ENCODE measurements around the gene GET3. TPM values are rescaled to one million over a fixed set of nuclear protein-coding genes. Genes with fewer than 3 reads are reported as not detected.
"Not testable (repeated sequence)": the region's sequence is repeated elsewhere in the genome, so short reads cannot be mapped to it uniquely, and the experiment has no call there.

The GET3 gene
- 72.2 TPM for polyA plus RNA-seq (2013, experiment 1 of 2; ENCODE audit: insufficient read length)
- 63.5 TPM for polyA plus RNA-seq (2013, experiment 2 of 2; ENCODE audit: insufficient read length)

DNA sequence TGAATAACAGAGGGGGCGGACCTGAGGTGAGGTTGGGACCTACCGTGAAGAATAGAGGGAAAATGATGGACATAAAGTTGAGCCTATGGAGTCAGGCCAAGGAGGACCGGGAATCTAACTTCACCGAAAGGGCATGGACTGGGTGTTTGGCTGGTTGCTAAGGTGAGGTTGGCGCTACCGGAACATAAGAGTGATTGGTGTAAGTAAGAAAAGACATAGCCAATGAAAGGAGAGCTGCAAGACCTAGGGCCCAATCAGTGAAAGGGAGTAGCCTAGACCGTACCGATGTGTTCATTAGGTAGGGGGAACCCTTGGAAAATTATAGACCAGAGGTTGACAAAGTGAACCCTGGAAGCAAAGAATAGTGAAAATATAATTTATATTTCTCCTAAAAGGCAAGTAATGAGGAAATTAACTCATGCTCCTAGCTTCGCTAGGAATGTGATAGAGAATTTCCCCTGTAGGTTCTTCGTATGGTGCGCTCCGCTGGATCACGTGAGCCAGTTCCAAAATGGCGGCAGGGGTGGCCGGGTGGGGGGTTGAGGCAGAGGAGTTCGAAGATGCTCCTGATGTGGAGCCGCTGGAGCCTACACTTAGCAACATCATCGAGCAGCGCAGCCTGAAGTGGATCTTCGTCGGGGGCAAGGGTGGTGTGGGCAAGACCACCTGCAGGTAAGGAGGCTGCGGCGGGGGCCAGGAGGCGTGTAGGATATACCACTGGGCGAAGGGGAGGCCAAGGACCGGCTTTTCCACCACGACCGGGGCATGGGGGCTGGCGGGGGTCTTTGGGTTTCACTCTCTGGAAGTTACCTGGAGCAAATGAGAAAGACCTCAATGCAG lies at the start of gene GET3:
GET3 (plus strand) TSS at position 503 of the 840 bp plus-strand sequence; CDS start at position 512, 9 bp downstream.
- peak; percentile 100 for DNase-seq

DNA sequence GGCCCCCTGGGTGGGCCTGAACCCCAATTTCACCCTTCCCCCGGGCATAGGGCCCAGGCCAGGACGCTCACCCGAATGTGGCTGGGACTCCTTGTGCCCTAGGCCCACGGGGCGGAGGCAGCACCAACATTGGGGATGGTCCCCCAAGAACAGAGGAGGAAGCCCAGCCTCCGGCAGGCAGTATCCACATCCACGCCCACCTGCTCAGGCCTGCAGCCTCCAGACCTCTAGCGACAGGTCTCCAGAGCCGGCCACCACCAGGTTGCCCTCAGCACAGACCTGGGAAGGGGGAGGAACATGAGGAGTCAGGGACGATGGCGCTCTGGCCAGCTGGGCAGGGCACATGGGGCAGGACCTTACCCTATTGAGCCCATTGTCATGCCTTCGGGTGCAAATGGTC lies 48.3 kb upstream of the GET3 start:
- no peak for DNase-seq

DNA sequence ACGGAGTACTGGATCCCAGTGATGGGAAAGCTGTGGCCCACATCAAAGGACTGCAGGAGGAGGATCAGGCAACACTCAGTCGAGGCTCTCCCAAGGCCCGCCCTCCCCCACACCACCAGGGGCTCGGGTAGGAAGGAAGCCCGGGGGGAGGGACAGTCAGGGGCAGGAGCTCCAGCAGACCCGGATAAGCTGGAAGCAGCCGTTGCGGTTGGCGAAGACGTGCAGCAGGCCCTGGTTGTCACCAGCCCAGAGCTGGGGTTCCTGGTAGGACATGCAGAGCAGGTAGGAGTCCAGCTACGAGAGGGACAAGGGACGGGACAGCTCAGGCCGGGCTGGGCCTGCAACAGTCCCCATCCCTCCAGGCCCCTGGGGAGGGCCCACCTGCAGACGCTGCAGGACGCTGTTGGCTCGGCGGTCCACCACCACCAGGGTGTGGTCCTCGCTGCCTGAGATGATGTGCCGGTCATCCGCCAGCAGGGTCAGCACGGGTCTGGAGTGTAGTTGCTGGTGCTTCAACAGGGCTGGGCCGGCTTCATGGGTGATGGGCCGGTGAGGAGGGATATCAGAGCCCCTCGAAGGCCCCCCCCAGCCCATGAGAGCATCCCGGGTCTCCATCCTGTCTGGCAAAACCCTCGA lies 47.6 kb upstream of the GET3 start:
- DNase-seq, result no peak

DNA sequence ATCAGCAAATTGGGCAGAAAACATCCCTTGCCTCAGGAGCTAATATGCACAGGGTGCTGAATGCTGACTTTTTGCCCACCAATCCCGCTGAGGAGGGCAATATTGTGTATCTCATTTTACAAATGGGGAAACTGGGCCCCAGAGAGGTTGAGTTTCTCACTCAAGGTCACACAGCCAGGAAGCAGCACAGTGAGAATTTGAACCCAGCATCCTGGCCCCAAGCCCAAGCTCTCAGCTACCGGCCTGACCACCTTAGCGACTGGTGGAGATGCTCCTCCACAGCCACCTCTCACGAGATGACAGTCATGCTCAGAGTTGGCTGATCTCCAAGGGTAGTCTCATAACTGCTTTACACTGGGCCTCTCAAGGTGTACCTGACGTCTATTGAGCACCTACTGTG lies 44.3 kb upstream of the GET3 start:
- no peak for DNase-seq

DNA sequence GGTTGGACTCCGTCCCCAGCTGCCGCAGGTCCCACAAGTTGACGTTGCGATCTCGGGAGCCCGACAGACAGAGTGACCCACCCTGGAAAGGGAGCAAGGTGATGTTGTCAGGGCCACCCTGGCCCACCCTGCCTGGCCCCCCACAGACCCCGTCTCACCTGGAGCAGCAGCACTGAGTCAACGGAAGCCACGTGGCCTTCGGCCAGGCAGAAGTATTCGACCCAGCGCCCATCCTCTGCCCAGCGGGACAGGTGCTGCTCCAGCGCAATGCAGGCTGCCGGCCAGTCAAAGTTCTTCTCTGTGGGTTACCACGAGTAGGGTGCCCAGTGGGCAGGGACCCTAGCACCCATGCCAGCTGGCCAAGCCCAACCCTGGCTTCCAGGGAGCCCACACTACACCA lies 42.7 kb upstream of the GET3 start:
- no peak for DNase-seq

DNA sequence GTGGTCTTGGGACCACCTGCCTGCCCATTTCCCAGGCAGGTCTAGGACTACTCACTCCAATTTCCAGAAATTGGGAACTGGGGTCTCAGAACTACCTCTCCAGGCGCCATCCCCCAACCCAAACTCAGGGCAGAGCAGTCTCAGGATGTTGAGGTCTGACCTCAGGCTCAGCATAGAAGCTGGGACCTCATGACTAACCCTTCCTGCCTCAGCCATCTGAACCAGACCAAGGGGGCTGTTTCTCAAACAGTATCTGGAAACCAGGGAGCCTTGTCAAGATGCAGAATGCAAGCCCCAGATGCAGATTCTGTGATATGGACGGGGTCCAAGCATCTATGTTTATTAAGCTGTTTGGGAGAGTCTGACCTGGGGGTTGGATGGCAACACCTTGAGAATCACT lies 42.2 kb upstream of the GET3 start:
- DNase-seq, result no peak

DNA sequence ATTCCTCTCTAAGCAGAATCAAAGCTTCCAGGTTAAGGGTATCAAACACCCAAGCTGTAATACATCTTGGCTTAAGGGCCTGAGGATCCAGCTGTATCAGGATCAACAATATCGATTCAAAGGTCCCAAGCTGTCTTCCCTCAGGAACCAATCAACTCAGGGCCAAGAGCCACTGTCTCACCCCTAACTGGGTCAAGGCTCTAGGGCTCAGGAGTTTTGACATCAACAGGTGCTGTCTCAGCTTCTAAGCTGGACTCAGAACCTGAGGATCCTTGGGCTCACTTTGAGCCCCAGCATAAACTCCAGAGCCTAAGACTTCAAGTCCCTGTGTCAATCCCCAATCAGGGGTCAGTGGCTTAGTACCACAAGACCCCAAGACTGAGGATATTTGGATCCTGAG lies 41.8 kb upstream of the GET3 start:
- DNase-seq, result no peak

DNA sequence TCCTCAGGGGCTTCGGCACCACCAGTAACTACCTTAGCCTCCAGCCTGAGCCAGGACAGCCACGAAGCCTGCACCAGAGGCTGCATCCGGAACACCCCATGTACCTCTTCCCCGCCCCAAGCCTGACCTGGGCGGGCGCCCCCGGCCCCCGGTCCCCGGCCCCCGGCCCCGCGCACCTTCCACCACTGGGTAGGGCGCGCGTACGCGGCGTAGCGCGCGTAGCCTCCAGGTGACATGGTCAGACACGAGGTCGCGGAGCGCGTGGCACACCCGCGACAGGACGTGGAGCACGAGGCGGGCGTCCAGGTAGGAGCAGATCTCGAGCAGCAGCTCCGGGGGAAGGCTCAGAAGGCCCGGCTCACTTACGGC lies 41.3 kb upstream of the GET3 start:
- no peak for DNase-seq

DNA sequence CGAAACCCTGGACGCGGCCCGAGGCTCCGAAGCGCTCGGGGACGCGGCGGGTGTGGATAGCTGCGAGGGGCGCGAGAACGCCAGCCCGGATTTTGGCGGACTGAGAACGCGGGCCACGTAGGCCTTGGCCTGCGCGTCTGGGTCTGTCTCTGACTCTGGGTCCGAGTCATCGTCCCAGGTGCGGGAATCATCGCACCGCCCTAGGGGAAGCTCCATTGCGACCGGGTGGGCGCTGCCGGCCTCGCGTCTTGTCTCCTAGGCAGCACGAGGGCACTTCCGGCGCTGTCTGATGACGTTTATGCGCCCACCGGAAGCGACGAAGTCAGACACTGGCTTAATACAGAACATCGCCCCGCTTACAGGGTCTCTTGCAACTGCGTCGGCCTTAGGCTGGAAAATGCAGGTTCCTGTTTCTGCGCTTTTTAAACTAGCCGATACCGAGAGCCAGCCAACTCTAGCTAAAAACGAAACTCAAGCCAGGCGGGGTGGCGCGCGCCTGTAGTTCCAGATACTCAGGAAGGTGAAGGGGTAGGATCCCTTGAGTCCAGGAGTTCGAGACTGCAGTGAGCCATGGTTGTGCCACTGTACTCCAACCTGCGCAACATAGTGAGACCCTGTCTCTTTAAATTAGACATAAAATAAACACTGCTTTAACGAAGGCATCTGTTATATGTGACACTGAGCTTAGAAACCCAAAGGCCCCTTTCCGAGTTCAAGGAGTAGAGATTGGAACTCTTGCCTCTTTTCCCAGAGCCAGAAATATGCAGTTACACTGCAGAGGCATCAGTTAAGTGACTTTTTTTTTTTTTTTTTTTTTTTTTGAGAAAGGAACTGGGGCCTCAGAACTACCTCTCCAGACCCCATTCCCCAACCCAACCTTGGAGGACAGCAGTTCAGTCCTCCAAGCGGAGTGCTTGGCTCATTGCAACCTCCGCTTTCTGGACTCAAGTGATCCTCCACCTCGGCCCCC lies 40.6 kb upstream of the GET3 start, which contains the start of gene FBXW9:
FBXW9 (minus strand) TSS at position 266 of the 970 bp plus-strand sequence; CDS start at position 216, 50 bp downstream.
- peak; percentile 96 for DNase-seq

DNA sequence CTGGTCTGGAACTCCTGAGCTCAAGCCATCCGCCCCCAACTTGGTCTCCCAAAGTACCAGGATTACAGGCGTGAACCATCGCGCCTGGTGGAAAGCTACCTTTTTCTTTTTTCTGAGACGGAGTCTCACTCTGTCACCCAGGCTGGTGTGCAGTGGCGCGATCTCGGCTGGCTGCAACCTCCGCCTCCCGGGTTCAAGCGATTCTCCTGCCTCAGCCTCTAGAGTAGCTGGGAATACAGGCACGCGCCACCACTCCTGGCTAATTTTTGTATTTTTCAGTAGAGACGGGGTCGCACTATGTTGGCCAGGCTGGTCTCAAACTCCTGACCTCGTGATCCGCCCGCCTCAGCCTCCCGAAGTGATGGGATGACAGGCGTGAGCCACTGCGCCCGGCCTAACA lies 39.9 kb upstream of the GET3 start:
- not testable (repeated sequence) for DNase-seq

DNA sequence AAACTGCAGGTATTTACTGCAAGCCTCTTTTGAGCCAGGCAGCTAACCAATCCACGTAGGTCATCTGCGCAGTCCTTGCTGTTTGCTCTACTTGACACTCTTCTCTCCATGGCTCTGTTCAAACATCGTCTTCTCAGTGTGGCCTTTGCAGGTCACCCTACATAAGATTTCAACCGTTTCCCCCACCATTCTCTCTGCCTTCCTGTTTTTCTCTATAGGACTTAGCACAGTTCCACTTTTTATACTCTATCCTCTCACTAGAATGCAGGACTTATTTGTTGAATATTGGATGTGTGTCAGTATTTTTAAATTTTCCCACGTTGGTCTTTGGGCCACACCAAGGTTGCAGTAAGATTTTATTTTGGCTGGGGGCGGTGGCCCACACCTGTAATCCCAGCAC lies 39.2 kb upstream of the GET3 start:
- DNase-seq, result no peak

DNA sequence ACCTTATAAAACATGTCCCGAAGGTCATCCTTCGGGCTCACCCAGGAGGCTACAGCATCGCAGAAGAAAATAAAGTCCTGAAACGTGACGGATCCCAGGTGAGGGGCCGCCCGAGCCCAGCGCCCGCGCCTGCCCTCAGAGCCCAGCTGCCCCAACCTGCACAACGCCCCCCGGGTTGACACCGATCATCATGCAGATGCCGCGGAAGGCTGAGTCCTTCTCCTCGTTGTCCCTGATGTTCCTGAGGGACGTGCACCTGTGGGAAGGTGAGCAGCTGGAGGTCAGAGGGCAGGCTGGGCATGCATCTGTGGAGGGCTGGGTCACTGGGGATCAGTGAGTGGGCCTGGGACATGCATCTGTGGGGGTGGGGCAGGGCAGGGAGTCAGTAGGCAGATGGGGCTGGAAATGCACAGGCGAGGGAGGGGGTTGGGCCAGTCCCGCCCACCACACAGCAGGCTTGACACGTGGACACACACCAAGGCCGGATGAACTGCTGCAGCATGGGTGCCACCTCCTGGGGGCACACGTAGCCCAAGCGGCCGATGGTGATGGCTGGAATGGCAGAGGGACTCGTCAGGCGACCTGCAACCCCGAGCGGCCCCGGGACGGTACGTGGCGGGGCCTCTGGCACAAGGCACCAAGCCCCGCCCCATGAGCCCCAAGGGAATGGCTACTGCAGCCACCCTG lies 35.6 kb upstream of the GET3 start:
- DNase-seq, result no peak

DNA sequence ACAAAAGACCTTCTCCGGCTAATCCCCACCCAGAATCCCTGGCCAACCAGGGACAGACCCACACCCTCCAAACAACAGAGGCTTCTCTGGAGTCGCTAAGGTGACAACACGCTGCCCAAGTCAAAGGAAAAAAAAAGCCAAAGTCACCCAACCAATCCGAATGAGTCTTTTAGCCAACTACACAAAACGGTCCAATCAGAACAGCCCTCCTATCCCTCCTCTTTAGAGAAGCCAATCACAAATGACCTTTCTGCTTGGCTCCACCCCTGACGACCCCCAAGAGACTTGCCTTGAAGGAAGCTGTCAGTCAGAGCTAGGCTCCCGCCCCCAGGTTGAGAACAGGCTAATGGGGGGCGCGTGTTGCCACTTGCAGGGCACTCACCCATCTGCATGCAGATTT lies 34.3 kb upstream of the GET3 start:
- peak; percentile 54 for DNase-seq

DNA sequence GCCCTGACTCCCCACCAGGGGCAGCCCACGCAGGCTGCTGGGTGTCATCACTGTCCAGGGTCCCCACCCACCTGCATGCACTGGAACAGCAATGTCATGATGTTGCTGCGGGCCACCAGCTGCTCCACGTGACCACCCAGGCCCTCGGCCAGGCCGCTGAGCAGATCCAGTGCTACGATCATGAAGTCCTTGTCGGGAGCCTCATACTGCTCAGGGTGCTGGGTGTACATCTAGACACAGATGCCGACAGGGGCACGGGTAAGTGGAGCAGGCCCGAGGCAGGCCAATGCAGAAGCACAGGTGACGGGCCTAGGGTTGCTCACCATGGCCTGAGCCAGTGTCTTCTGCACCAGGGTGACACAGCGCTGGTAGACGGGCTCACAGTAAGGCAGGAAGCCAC lies 32.1 kb upstream of the GET3 start:
- DNase-seq, result no peak

DNA sequence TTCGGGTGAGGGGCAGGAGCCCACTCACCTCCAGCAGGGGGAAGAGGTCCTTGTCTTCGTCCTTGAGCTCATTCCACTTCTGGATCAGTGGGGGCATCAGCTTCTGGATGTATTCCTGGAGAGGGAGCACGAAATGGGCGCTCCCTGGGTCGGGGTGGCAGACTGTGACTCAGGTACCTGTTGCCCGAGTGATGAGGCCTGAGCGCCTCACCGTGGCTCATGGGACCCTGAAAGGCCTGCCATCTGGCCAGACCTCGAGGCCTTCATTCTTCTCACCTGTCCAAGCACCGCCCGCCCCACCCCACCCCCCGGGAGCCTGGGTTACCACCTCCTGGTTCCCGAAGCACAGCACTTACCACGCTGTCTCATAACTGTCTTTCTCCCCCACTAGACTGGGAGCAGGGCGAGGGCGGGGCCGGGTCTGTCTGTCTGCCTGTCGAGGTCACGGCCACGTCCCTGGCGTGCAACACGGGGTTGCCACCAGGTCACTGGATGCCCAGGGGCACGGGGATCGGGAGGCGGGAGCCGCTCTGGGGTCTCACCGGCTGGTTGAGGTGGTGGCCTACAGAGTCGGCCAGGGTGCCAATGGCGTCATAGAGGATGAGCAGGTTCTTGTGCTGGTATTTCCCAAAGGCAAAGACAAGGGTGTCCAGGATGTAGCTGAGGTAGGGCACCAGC lies 31.5 kb upstream of the GET3 start:
- no peak for DNase-seq

DNA sequence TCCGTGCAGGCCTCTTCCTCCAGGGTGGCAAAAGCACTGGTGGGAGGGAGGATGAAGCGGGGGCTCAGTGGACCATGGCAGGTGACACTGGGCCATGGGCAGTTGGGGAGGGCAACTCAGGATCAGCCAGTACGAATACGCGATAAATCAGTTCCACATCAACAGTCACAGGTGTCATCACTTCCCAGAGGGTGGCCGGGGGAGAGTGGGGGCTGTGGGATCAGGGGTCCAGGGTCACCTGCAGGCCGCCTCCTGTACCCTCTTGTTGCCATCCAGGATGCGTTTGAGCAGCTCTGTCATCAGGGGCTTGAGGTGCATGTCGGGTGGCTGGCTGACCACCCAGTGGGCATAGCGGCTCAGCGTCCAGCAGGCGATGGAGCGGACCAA lies 31.0 kb upstream of the GET3 start:
- no peak for DNase-seq

DNA sequence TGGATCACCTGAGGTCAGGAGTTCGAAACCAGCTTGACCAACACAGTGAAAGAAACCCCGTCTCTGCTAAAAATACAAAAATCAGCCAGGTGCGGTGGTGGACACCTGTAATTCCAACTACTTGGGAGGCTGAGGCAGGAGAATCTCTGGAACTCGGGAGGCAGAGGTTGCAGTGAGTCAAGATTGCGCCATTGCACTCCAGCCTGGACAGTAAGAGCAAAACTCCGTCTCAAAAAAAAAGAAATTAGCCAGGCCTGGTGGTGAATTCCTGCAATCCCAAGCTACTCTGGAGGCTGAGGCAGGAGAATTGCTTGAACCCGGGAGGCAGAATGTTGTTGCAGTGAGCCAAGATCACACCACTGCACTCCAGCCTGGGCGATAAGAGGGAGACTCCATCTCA lies 28.7 kb upstream of the GET3 start:
- no peak for DNase-seq

DNA sequence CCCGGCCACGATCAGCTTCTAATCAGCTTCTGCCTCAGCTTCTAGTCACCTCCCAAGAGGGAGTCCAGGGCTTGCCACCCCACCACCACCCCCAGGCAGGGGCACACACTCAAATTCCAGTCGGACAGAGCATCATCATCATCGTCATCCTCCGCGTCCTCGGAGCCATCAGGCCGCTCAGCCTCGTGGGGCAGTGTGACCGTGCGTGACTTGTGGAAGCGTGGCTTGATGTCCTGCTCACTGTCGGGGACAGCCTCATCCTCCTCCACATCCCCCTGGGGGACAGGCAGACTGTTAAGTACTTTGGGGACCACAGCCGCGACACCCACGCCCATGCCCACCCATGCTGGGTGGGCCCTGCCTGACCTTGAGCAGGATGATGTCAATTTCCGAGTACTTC lies 26.1 kb upstream of the GET3 start:
- no peak for DNase-seq

DNA sequence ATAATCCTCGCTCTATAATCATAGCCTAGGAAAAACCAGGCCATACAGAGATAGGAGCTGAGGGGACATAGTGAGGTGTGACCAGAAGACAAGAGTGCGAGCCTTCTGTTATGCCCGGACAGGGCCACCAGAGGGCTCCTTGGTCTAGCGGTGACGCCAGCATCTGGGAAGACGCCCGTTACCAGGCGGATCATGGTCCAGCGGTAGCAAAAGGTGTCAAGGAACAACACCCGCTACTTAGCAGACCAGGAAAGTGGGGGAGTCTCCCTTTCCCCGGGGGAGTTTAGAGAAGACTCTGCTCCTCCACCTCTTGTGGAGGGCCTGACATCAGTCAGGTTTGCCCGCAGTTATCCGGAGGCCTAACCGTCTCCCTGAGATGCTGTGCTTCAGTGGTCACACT lies 25.2 kb upstream of the GET3 start:
- DNase-seq, result not testable (repeated sequence)

DNA sequence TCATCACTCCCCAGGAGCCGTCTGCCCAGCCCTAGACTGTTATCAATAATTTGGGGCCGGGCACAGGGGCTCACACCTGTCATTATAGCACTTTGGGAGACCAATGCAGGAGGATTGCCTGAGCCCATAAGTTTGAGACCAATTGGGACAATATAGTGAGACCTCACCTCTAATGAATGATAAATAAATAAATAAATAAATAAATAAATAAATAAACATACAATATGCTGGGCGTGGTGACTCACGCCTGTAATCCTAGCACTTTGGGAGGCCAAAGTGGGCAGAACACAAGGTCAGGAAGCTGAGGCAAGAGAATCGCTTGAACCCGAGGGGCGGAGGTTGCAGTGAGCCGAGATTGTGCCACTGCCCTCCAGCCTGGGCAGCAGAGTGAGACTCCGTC lies 24.0 kb upstream of the GET3 start:
- DNase-seq, result not testable (repeated sequence)

DNA sequence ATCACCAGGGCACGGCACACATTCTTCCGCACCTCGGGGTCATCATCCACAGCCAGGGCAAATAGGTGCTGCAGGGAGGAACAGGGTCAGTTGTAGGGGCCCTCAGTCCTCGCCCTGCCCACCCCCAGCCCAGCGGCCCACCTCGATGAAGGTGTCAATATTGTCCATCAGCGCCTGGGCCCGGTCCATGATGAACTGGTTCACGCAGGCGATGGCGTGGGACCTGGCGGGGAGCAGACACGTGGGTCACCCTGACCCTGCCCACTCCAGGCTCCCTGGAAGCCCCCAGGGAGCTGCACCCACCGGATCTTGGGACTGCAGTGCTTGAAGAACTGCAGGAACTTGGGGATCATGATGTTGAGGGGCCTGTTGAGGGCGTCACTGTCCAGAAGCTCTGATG lies 22.2 kb upstream of the GET3 start:
- DNase-seq, result no peak

DNA sequence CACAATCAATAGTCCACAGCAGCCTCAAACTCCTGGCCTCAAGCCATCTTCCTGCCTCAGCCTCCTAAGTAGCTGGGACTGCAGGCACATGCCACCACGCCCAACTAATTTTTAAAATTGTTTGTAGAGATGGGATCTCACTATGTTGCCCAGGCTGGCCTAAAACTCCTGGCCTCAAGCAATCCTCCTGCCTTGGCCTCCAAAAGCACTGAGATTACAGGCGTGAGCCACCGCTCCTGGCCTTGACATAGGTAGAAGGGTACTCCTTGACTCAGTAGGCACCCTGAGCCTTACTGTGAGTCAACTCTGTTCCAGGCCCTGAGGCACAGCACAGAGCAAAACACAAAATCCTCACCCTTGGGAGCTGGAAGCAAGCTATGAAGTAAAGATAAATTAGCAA lies 21.4 kb upstream of the GET3 start:
- DNase-seq, result no peak

Measured in fibroblast of skin of scalp (primary cell).